SK-N-SH (cell line): ENCODE data around the gene PCNT. TPM values are rescaled to one million over a fixed set of nuclear protein-coding genes. Genes with fewer than 3 reads are reported as not detected.

Experiments
- CTCF ChIA-PET: fragments of 300-600, 350-600 bp; formaldehyde crosslinking; extraction: SDS; loops from one replicate; lab custom pipeline; 2021; lab: Yijun Ruan, JAX
- POLR2A ChIA-PET: fragments of 350-600 bp; sonication (Branson Sonifier 250); formaldehyde crosslinking; extraction: SDS; loops from one replicate; lab custom pipeline; 2020; ENCODE audit warnings: antibody characterized with exemption, inconsistent platforms; lab: Yijun Ruan, JAX
- DNase-seq: peaks from one replicate; pipeline ENCODE4 v3.0.0; 2012
- H2AFZ ChIP-seq: fragments of 200-600 bp; sonication (generic); 2 replicates; pipeline ENCODE4 v1.8.1; 2016; ENCODE audit warnings: antibody characterized with exemption, mild to moderate bottlenecking, low read depth
- H3F3A ChIP-seq: fragments of 200-600 bp; sonication (generic); replicated peaks from 2 replicates; pipeline ENCODE3; 2016; ENCODE audit warnings: antibody characterized with exemption, mild to moderate bottlenecking; ENCODE audit not compliant: insufficient read depth
- H3K27ac ChIP-seq, 2 experiments: fragments of 200-500 bp in 1 of 2; fragments of 200-600 bp in 1 of 2; sonication (Bioruptor generic) in 1 of 2; sonication (generic), shearing (Covaris generic) in 1 of 2; 2 replicates each; pipeline versions ENCODE4 v1.5.1 to v1.6.1; 2014 to 2016; ENCODE audit warnings: low read depth in 2 of 2, inconsistent platforms in 1 of 2, low read length in 1 of 2, mild to moderate bottlenecking in 1 of 2, mixed read lengths in 1 of 2
- H3K27me3 ChIP-seq: fragments of 200-600 bp; sonication (generic), shearing (Covaris generic); 2 replicates; pipeline ENCODE4 v1.6.1; 2016; ENCODE audit warnings: mixed run types; ENCODE audit not compliant: insufficient read depth
- H3K36me3 ChIP-seq, 2 experiments: fragments of 200-500 bp in 1 of 2; fragments of 200-600 bp in 1 of 2; sonication (Bioruptor generic) in 1 of 2; sonication (generic) in 1 of 2; replicated peaks in 1 of 2; 2 replicates each; pipeline versions ENCODE3 to v1.5.1; 2014 to 2016; ENCODE audit warnings: low read length in 1 of 2, mild to moderate bottlenecking in 1 of 2; ENCODE audit not compliant: insufficient read depth in 2 of 2, control insufficient read depth in 1 of 2
- H3K4me1 ChIP-seq, 2 experiments: fragments of 200-500 bp in 1 of 2; fragments of 200-600 bp in 1 of 2; sonication (Bioruptor generic) in 1 of 2; sonication (generic), shearing (Covaris generic) in 1 of 2; 2 replicates each; pipeline versions ENCODE4 v1.5.1 to v1.6.1; 2014 to 2016; ENCODE audit warnings: low read depth in 1 of 2, low read length in 1 of 2, mixed run types in 1 of 2; ENCODE audit not compliant: insufficient read depth in 2 of 2, control insufficient read depth in 1 of 2
- H3K4me2 ChIP-seq: fragments of 200-600 bp; sonication (generic), shearing (Covaris generic); 2 replicates; pipeline ENCODE4 v1.6.1; 2017; ENCODE audit warnings: mixed run types
- H3K4me3 ChIP-seq, 2 experiments: fragments of 200-500 bp in 1 of 2; fragments of 200-600 bp in 1 of 2; sonication (Bioruptor generic) in 1 of 2; sonication (generic), shearing (Covaris generic) in 1 of 2; 2 replicates each; pipeline versions ENCODE4 v1.5.1 to v1.8.1; 2014 to 2016; ENCODE audit warnings: low read depth in 2 of 2, inconsistent platforms in 1 of 2, low read length in 1 of 2, mild to moderate bottlenecking in 1 of 2, mixed read lengths in 1 of 2, moderate library complexity in 1 of 2
- H3K79me2 ChIP-seq: fragments of 200-600 bp; sonication (generic); 2 replicates; pipeline ENCODE4 v1.8.1; 2017; ENCODE audit warnings: mild to moderate bottlenecking; ENCODE audit not compliant: insufficient read depth
- H3K9ac ChIP-seq: fragments of 200-600 bp; sonication (generic); 2 replicates; pipeline ENCODE4 v1.6.1; 2017; ENCODE audit warnings: mixed run types
- H3K9me2 ChIP-seq: fragments of 200-600 bp; sonication (generic); 2 replicates; pipeline ENCODE4 v1.6.1; 2017; ENCODE audit warnings: mixed run types
- H3K9me3 ChIP-seq: fragments of 200-600 bp; sonication (generic); 2 replicates; pipeline ENCODE4 v1.6.1; 2017; ENCODE audit warnings: mixed run types, mild to moderate bottlenecking, moderate library complexity
- H4K20me1 ChIP-seq: fragments of 200-600 bp; sonication (generic); 2 replicates; pipeline ENCODE4 v1.6.1; 2017; ENCODE audit warnings: mild to moderate bottlenecking, mixed run types; ENCODE audit not compliant: insufficient read depth
- EP300 ChIP-seq, 2 experiments: IDR thresholded peaks; 2 replicates each; pipeline versions ENCODE4 v1.4.0 to v1.6.1; 2012; ENCODE audit warnings: borderline replicate concordance in 1 of 2, low read depth in 1 of 2, low read length in 1 of 2
- EZH2phosphoT487 ChIP-seq: fragments of 200-600 bp; sonication (generic); IDR thresholded peaks from 2 replicates; pipeline ENCODE4 v1.6.1; 2017; ENCODE audit warnings: low read depth, mixed run types, mild to moderate bottlenecking, antibody characterized with exemption, moderate library complexity, borderline replicate concordance
- FOXJ3 ChIP-seq: sonication (generic); formaldehyde crosslinking; IDR thresholded peaks from 2 replicates; pipeline ENCODE4 v1.5.1; 2020; ENCODE audit warnings: mild to moderate bottlenecking, missing genetic modification reagents
- GATA2 ChIP-seq: sonication (generic); formaldehyde crosslinking; IDR thresholded peaks from 2 replicates; pipeline ENCODE4 v1.5.0; 2020; ENCODE audit warnings: mild to moderate bottlenecking, missing genetic modification reagents
- JUND ChIP-seq: IDR thresholded peaks from 2 replicates; pipeline ENCODE4 v1.4.0; 2012
- MXI1 ChIP-seq: IDR thresholded peaks from 2 replicates; pipeline ENCODE4 v1.6.1; 2012; ENCODE audit warnings: mild to moderate bottlenecking, low read depth, low read length, improper control_type of control experiment
- POLR2AphosphoS5 ChIP-seq: IDR thresholded peaks from 2 replicates; pipeline ENCODE4 v1.6.1; 2012; ENCODE audit warnings: low read depth, low read length
- RAD21 ChIP-seq: IDR thresholded peaks from 2 replicates; pipeline ENCODE4 v1.6.1; 2012; ENCODE audit warnings: mild to moderate bottlenecking, low read length
- RFX5 ChIP-seq: IDR thresholded peaks from 2 replicates; pipeline ENCODE4 v1.6.1; 2012; ENCODE audit warnings: mild to moderate bottlenecking, improper control_type of control experiment, low read length
- USF1 ChIP-seq: IDR thresholded peaks from 2 replicates; pipeline ENCODE4 v1.4.0; 2012; ENCODE audit warnings: low read depth, borderline replicate concordance
- USF2 ChIP-seq: fragments of 150-350 bp; IDR thresholded peaks from 2 replicates; pipeline ENCODE4 v1.6.1; 2017; ENCODE audit warnings: antibody characterized with exemption, low read length, low read depth, borderline replicate concordance
- WGBS: methylation state at CpG from one replicate; pipeline ENCODE4 v1.1.6; 2017; ENCODE audit warnings: low lambda C conversion rate; 5-methylcytosine and 5-hydroxymethylcytosine counted together
- polyA plus RNA-seq, 3 experiments: library from polyadenylated mRNA; depleted of rRNA; stranded (reverse); fragments of >200 nt; gene quantifications; 2 replicates each; pipeline ENCODE4 v1.2.3, GENCODE V29; 2012
- TF ChIP-seq, protein P1 (sequence below): IDR thresholded peaks from 2 replicates; pipeline ENCODE4; 2012
- TF ChIP-seq, protein P2 (sequence below): IDR thresholded peaks from 2 replicates; pipeline ENCODE4 v1.6.1; 2012; ENCODE audit warnings: mild to moderate bottlenecking, low read depth, low read length, moderate library complexity

Gene PCNT
- polyA plus RNA-seq, 1 of the 3 experiments (the other 2 are of a cell fraction) = 15.7 TPM

DNA sequence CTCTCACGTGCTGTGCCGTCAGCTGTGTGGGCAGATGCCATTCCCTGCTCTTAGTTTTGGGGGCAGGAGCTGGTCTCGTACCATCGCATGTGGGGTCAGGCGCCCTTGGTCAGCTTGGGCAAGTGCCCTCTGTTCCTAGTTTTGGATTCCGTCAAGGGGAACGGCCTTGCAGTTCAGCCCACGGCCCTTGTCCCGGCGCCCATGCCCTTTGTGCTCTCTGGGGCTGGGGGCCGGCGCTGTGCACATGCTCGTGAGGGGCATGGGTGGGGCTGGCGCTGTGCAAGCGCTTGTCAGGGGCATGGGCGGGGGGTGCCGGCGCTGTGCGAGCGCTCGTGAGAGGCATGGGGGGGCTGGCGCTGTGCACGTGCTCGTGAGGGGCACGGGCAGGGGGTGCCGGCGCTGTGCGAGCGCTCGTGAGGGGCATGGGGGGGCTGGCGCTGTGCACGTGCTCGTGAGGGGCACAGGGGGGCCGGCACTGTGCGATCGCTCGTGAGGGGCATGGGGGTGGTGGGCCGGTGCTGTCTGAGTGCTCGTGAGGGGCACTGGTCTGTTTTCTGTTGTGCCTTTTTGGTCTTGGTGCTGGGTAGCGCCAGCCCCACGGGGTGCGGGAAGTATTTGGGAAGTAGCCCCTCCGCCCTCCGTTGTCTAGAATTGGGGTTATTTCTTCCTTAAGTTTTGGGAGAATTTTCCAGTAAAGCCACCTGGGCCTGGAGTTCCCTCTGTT lies 105.2 kb downstream of the PCNT start:
- Histone ChIP-seq H3K27me3 (no peaks in the 10 kb centered on the region), H3K79me2 (no peaks in the 10 kb centered on the region), H3K9ac (no peak overlapping the region), H3K27ac (no peak overlapping the region), H4K20me1 (no peaks in the 10 kb centered on the region), H3F3A (no peaks in the 10 kb centered on the region), H3K36me3 (peaks cover 4 to 49% of the 10 kb centered on the region in 2 experiments), H3K9me3 (no peaks in the 10 kb centered on the region), H3K4me1 (no peaks in the 10 kb centered on the region), H3K4me2 (no peak overlapping the region), H2AFZ (no peak overlapping the region), H3K9me2 (no peaks in the 10 kb centered on the region), H3K4me3 (no peak overlapping the region)
- DNase-seq = no peak
- ChIA-PET POLR2A (no interaction called here), CTCF (interaction anchor here (1.1 to 1.2 kb wide), 2 partner anchors 37 to 211 kb away, joined by 3 to 4 read pairs; no protein-coding TSS in a partner anchor)
- WGBS = 97% methylated on average over 18 of the region's 44 CpGs
- TF ChIP-seq EZH2phosphoT487 (no peak), RFX5 (no peak), RAD21 (no peak), FOXJ3 (CRISPR knock-in tag) (no peak), EP300 (IDR thresholded peaks at IDR 0.05; ENCODE audit: borderline replicate concordance in 1 of 2, low read depth in 1 of 2, low read length in 1 of 2) (no peak), POLR2AphosphoS5 (no peak), GATA2 (CRISPR knock-in tag) (no peak), JUND (no peak), USF1 (no peak), MXI1 (no peak), USF2 (no peak)
- TF ChIP-seq, protein P1, sequence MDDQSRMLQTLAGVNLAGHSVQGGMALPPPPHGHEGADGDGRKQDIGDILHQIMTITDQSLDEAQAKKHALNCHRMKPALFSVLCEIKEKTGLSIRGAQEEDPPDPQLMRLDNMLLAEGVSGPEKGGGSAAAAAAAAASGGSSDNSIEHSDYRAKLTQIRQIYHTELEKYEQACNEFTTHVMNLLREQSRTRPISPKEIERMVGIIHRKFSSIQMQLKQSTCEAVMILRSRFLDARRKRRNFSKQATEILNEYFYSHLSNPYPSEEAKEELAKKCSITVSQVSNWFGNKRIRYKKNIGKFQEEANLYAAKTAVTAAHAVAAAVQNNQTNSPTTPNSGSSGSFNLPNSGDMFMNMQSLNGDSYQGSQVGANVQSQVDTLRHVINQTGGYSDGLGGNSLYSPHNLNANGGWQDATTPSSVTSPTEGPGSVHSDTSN = no peak
- TF ChIP-seq, protein P2, sequence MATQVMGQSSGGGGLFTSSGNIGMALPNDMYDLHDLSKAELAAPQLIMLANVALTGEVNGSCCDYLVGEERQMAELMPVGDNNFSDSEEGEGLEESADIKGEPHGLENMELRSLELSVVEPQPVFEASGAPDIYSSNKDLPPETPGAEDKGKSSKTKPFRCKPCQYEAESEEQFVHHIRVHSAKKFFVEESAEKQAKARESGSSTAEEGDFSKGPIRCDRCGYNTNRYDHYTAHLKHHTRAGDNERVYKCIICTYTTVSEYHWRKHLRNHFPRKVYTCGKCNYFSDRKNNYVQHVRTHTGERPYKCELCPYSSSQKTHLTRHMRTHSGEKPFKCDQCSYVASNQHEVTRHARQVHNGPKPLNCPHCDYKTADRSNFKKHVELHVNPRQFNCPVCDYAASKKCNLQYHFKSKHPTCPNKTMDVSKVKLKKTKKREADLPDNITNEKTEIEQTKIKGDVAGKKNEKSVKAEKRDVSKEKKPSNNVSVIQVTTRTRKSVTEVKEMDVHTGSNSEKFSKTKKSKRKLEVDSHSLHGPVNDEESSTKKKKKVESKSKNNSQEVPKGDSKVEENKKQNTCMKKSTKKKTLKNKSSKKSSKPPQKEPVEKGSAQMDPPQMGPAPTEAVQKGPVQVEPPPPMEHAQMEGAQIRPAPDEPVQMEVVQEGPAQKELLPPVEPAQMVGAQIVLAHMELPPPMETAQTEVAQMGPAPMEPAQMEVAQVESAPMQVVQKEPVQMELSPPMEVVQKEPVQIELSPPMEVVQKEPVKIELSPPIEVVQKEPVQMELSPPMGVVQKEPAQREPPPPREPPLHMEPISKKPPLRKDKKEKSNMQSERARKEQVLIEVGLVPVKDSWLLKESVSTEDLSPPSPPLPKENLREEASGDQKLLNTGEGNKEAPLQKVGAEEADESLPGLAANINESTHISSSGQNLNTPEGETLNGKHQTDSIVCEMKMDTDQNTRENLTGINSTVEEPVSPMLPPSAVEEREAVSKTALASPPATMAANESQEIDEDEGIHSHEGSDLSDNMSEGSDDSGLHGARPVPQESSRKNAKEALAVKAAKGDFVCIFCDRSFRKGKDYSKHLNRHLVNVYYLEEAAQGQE = no peak
